SH-SY5Y (cell line): ENCODE data around the gene GJA9.

Source experiments
- GATA2 ChIP-seq: IDR thresholded peaks from 2 replicates; pipeline ENCODE4 v1.6.1; 2011; ENCODE audit warnings: mild to moderate bottlenecking, low read depth, low read length
- GATA3 ChIP-seq: IDR thresholded peaks from 2 replicates; pipeline ENCODE4 v1.6.1; 2011; ENCODE audit warnings: low read depth, mild to moderate bottlenecking, low read length, moderate library complexity

GRCh38 chr1:38929476-38929875 lies 48.1 kb upstream of the GJA9 start:
- TF ChIP-seq GATA3 (no peak), GATA2 (no peak)
